Measurements from ENCODE around the gene ETFA. TPM values are rescaled to one million over a fixed set of nuclear protein-coding genes. Genes with fewer than 3 reads are reported as not detected.

ETFA gene
- total and polyA plus RNA-seq, 12 donors, result 103 to 541 (median 442) TPM

- Histone ChIP-seq H3K4me3 (no peak overlapping the region), H3K27me3 (peaks cover 70 to 96% (median 90%) of the 10 kb centered on the region in 7 donors), H3K36me3 (peaks cover 0 to 8% (median 0%) of the 10 kb centered on the region in 9 donors), H3K9me3 (no peaks in the 10 kb centered on the region), H3K27ac (no peak overlapping the region), H3K4me1 (peaks cover 26 to 57% (median 50%) of the 10 kb centered on the region in 9 donors)
- intact Hi-C loops (cut with DNase I), result no loop called here
- DNase-seq (no peak), ATAC-seq (no peak)
- 15 to 16% methylated on average over 3 of the region's 3 CpGs for WGBS, 2 donors
- TF ChIP-seq CTCF (IDR thresholded peaks at IDR 0.05), result no peak
Measured at GRCh38 chr15:76344893-76345582, 33.8 kb upstream of the ETFA start.

- no peak for ATAC-seq
- 19 to 31% methylated on average over 16 of the region's 16 CpGs for WGBS, 2 donors
- Histone ChIP-seq H3K4me3 (peak overlapping the region in 1 of 10 donors; percentile 27), H3K27me3 (peaks cover 85 to 100% (median 100%) of the 10 kb centered on the region in 7 donors), H3K9me3 (no peaks in the 10 kb centered on the region), H3K36me3 (no peaks in the 10 kb centered on the region), H3K4me1 (peaks cover 32 to 70% (median 58%) of the 10 kb centered on the region in 9 donors), H3K27ac (no peak overlapping the region)
- no peak for TF ChIP-seq CTCF (IDR thresholded peaks at IDR 0.05)
- no peak for DNase-seq
- intact Hi-C loops (cut with DNase I), result no loop called here
Measured at GRCh38 chr15:76343313-76343996, 32.2 kb upstream of the ETFA start.

- TF ChIP-seq CTCF (IDR thresholded peaks at IDR 0.05), result no peak
- H3K36me3 ChIP-seq, result no peaks in the 10 kb centered on the region
- peak overlapping the region in 4 of 10 donors; percentile 11 to 27 (median 17) for H3K4me3 ChIP-seq
- H3K9me3 ChIP-seq, result no peaks in the 10 kb centered on the region
- H3K27ac ChIP-seq, result no peak overlapping the region
- ATAC-seq, result no peak
- no peak for DNase-seq
- peaks cover 91 to 100% (median 100%) of the 10 kb centered on the region in 7 donors for H3K27me3 ChIP-seq
- WGBS, 2 donors, result 5 to 6% methylated on average over 70 to 87 of the region's 87 CpGs
- intact Hi-C loops (cut with DNase I), result no loop called here
- H3K4me1 ChIP-seq, result peaks cover 39 to 78% (median 59%) of the 10 kb centered on the region in 9 donors
Measured at GRCh38 chr15:76342382-76343201, 31.3 kb upstream of the ETFA start.

- H3K4me3 ChIP-seq, result peak overlapping the region in 2 of 10 donors; percentile 11 to 49
- WGBS, 2 donors, result 2 to 8% methylated on average over 20 of the region's 20 CpGs
Measured at GRCh38 chr15:76342058-76342381, 30.8 kb upstream of the ETFA start.

More at GRCh38 chr15:76342058-76342381, 30.8 kb upstream of the ETFA start:
- DNase-seq (no peak), ATAC-seq (peak in 2 of 8 donors; percentile 7 to 9)
- H3K9me3 ChIP-seq, result no peaks in the 10 kb centered on the region
- peaks cover 91 to 100% (median 100%) of the 10 kb centered on the region in 7 donors for H3K27me3 ChIP-seq
- intact Hi-C loops (cut with DNase I), result no loop called here
- no peak for TF ChIP-seq CTCF (IDR thresholded peaks at IDR 0.05)
- peaks cover 42 to 80% (median 61%) of the 10 kb centered on the region in 9 donors for H3K4me1 ChIP-seq
- H3K27ac ChIP-seq, result no peak overlapping the region
- H3K36me3 ChIP-seq, result no peaks in the 10 kb centered on the region
